HEK293T (cell line): ENCODE measurements around the gene JARID2.

Experiments used
- SUZ12 ChIP-seq: fragments of 450-650 bp; IDR thresholded peaks from 2 replicates; pipeline ENCODE4 v1.6.1; 2016; ENCODE audit warnings: mild to moderate bottlenecking
- TARDBP ChIP-seq: fragments of 450-650 bp; IDR thresholded peaks from 2 replicates; pipeline ENCODE4 v1.6.1; 2016

DNA sequence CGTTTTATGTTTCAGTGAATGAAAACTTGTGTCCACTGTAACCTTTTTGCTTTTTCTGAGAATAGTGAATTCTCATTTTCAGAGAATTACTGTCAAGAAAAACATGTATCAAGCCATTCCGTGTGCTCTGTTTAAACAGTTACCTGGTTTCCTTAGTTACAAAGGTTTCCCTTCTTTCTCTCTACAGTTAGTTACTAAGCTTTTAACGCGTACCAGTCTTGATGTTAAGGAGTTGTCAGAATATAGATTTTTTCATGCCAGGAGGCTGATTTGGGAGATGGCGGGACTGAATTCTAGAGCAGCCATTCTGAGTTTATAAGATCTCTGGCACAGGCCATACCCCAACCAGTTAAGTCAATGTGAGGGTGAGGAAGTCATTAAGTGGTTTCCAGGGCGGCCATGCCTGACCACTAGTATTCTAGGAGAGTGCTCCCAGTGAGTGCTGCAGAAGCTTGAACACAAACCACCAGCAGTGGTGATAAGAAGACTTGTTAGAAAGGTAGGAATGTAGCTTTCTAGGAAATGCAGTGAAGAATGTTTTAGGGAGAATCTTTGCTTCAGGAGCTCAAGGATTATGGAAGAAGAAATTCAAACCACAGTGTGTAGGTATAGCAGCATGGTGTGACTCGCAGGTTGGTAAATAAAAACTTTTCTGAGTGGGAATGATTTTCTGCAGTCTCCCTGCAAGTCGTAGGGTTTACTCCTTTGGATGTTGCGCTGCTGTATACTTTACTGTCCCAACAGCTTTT is 112.9 kb downstream of the JARID2 start:
- TF ChIP-seq SUZ12: no peak
- TF ChIP-seq TARDBP: no peak
